ENCODE data around the gene OTOF. TPM values are rescaled to one million over a fixed set of nuclear protein-coding genes. Genes with fewer than 3 reads are reported as not detected.

Gene OTOF
- 5.4 TPM for polyA plus RNA-seq
- long read RNA-seq, donor 1, result 0 reads
- long read RNA-seq, donor 2, result 0 reads
- long read RNA-seq, donor 3, result 0 reads
- long read RNA-seq, donor 4, result 0 reads
- long read RNA-seq, donor 5, result 0 reads
- long read RNA-seq, donor 6, result 0 reads
- long read RNA-seq, donor 7, result 0 reads
- long read RNA-seq, donor 8, result 0 reads
- long read RNA-seq, donor 9, result 0 reads
- long read RNA-seq, donor 10, result 0 reads
- long read RNA-seq, donor 11, result 0 reads

DNA sequence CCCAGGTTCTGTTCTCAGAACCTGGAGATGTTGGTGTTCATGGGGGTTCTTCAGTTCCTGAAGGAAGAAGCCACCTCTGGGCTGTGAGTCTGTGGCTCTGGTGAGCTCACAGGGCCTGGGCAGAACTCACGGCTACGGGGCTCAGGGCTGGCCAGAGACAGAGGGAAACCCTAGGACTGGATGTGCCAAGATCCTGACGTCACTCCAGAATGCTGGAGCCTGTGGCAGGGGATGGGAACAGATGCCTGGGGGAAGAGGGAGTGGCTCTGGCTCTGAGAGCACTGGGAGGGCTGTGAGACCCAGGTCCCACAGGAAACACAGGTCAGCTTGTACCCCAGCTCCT lies at the start of gene OTOF:
Gene OTOF, minus strand, starts transcription at position 214 of the 343 bp plus-strand sequence.
- no peak within 1 kb of the TSS for H3K27ac ChIP-seq (ENCODE audit: low read length)
- H3K36me3 ChIP-seq (ENCODE audit: control insufficient read depth, insufficient read depth, low read length), result no peaks in the 10 kb centered on the region
- H3K4me3 ChIP-seq (ENCODE audit: low read length), result no peak within 1 kb of the TSS
- H3K9me3 ChIP-seq (ENCODE audit: control insufficient read depth, low read depth, low read length), result peaks cover 2% of the 10 kb centered on the region
- DNase-seq, result no peak
- peaks cover 35% of the 10 kb centered on the region for H3K4me1 ChIP-seq (ENCODE audit: control insufficient read depth, insufficient read depth, low read length)
- no peaks in the 10 kb centered on the region for H3K27me3 ChIP-seq (ENCODE audit: control insufficient read depth, insufficient read depth, low read length)
- no CpG with 5 or more reads among the region's 3 CpGs for WGBS (ENCODE audit: insufficient coverage, low lambda C conversion rate)

DNA sequence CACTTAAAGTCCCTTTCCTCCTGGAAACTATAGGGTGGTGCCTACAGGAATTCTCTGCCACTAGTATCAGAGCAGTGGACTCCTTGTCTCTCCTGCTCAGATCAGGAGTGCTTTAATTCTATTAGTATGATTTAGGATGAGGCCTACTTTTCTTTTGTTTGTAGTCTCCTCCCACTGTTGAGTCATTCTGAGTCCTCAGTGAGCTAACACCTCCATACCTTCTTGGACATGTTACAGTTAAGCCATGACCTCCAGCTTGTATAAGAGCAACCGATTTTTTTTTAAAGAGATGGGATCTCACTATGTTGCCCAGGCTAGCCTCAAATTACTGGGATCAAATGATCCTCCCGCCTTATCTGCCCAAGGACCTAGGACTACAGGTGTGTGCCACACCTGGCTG lies 48.7 kb upstream of the OTOF start:
- H3K36me3 ChIP-seq (ENCODE audit: control insufficient read depth, insufficient read depth, low read length), result no peaks in the 10 kb centered on the region
- no CpG with 5 or more reads among the region's 2 CpGs for WGBS (ENCODE audit: insufficient coverage, low lambda C conversion rate)
- no peaks in the 10 kb centered on the region for H3K9me3 ChIP-seq (ENCODE audit: control insufficient read depth, low read depth, low read length)
- no peaks in the 10 kb centered on the region for H3K4me1 ChIP-seq (ENCODE audit: control insufficient read depth, insufficient read depth, low read length)
- H3K27ac ChIP-seq (ENCODE audit: low read length), result no peak overlapping the region
- no peak overlapping the region for H3K4me3 ChIP-seq (ENCODE audit: low read length)
- H3K27me3 ChIP-seq (ENCODE audit: control insufficient read depth, insufficient read depth, low read length), result peaks cover 9% of the 10 kb centered on the region
- DNase-seq, result no peak

DNA sequence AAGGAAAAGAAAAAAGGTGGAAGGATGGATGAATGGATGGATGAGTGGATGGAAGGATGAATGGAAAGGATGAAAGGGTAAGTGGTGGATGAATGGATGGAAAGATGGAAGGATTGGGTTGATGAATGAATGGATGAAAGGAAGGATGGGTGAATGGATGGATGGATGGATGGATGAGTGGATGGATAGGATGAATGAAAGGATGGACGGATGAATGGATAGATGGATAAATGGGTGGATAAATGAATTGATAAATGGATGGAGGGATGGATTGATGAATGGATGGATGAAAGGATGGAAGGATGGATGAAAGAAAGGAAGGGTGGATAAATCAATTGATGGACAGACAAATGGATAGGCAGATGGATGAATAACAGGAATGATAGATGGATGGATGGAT lies 48.2 kb upstream of the OTOF start:
- H3K36me3 ChIP-seq (ENCODE audit: control insufficient read depth, insufficient read depth, low read length), result no peaks in the 10 kb centered on the region
- no peak overlapping the region for H3K4me3 ChIP-seq (ENCODE audit: low read length)
- DNase-seq, result no peak
- no peaks in the 10 kb centered on the region for H3K4me1 ChIP-seq (ENCODE audit: control insufficient read depth, insufficient read depth, low read length)
- H3K27ac ChIP-seq (ENCODE audit: low read length), result no peak overlapping the region
- H3K27me3 ChIP-seq (ENCODE audit: control insufficient read depth, insufficient read depth, low read length), result peaks cover 14% of the 10 kb centered on the region
- no peaks in the 10 kb centered on the region for H3K9me3 ChIP-seq (ENCODE audit: control insufficient read depth, low read depth, low read length)
- 100% methylated on average over 1 of the region's 1 CpG for WGBS (ENCODE audit: insufficient coverage, low lambda C conversion rate)

DNA sequence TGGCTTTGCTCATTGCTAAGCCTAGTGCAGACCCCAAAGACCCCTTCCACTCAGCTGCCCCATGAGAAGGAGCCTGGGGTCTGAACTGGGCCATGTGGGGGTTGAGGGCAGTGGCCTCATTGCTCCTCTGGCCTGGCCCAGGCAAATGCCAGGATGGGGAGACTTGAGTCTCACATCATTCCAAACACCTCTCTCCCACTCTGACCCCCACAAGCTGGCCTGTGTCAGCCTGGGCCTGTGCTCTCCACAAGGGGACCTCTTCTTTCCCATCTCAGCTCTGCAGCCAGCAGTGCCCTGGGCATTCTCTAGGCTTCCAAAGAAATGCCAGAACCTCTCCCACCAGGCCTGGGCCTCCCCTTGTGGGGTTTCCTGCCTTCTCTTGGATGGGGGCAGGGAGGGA lies 45.8 kb upstream of the OTOF start:
- Histone ChIP-seq H3K4me3 (ENCODE audit: low read length) (no peak overlapping the region), H3K27ac (ENCODE audit: low read length) (no peak overlapping the region), H3K9me3 (ENCODE audit: control insufficient read depth, low read depth, low read length) (no peaks in the 10 kb centered on the region), H3K36me3 (ENCODE audit: control insufficient read depth, insufficient read depth, low read length) (no peaks in the 10 kb centered on the region), H3K4me1 (ENCODE audit: control insufficient read depth, insufficient read depth, low read length) (no peaks in the 10 kb centered on the region), H3K27me3 (ENCODE audit: control insufficient read depth, insufficient read depth, low read length) (peaks cover 32% of the 10 kb centered on the region)
- DNase-seq, result no peak

DNA sequence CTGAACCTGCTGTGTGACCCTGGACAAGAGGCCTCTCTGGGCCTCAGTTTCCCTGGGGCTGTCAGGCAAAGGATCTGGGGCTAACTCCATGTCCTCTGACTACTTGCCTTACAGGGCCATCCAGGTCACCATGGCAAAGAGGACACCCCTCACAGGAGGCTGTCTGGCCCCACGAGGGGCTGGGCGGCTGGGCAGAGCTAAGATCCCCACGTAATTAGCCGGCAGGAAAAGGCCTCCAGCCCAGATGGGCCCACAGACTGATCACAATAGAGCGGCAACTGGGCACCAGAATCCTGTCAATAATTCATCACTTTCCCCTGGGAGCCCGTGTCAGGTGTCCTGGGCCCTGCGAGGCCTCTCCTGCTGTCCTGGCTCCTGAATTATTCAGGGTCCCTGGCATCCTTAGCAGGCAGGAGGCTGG lies 44.8 kb upstream of the OTOF start:
- Histone ChIP-seq H3K4me3 (ENCODE audit: low read length) (no peak overlapping the region), H3K4me1 (ENCODE audit: control insufficient read depth, insufficient read depth, low read length) (no peaks in the 10 kb centered on the region), H3K9me3 (ENCODE audit: control insufficient read depth, low read depth, low read length) (no peaks in the 10 kb centered on the region), H3K27ac (ENCODE audit: low read length) (no peak overlapping the region), H3K27me3 (ENCODE audit: control insufficient read depth, insufficient read depth, low read length) (peaks cover 35% of the 10 kb centered on the region), H3K36me3 (ENCODE audit: control insufficient read depth, insufficient read depth, low read length) (no peaks in the 10 kb centered on the region)
- no peak for DNase-seq
- WGBS (ENCODE audit: insufficient coverage, low lambda C conversion rate), result no CpG with 5 or more reads among the region's 7 CpGs

DNA sequence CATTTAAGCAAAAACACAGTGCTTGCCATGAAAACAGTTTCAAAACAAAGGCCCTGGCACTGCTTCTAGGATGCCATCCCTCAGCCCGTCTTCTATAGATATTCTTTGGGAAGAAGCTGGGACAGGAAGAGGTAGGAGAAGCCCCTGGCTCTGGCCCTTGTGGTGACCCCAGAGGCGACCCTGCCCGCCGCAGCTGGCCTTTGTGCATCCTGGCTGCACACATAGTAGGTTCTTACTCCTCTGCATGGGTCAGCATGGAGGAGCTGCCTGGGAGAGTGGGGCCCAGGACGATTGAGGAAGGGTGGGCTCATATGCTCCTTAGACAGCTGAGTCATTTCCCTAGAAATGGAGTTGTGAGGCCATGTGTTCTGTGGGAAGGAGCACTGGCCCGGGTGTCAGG lies 44.4 kb upstream of the OTOF start:
- no peak for DNase-seq
- no peaks in the 10 kb centered on the region for H3K36me3 ChIP-seq (ENCODE audit: control insufficient read depth, insufficient read depth, low read length)
- no CpG with 5 or more reads among the region's 6 CpGs for WGBS (ENCODE audit: insufficient coverage, low lambda C conversion rate)

DNA sequence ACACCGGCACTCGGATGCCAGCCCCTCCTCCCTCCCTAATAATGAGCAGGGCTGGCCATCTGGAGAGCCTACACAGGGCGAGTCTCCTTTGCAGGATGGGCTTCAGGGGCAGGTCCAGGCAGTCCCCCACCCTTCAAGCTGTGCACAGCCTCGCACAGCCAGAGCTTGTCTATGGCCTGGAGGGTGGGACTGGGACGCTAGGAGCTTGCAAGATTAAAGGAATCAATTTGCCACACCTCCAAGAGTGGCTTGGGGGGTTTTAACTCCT lies 43.9 kb upstream of the OTOF start:
- Histone ChIP-seq H3K27me3 (ENCODE audit: control insufficient read depth, insufficient read depth, low read length) (peaks cover 35% of the 10 kb centered on the region), H3K4me1 (ENCODE audit: control insufficient read depth, insufficient read depth, low read length) (no peaks in the 10 kb centered on the region), H3K9me3 (ENCODE audit: control insufficient read depth, low read depth, low read length) (no peaks in the 10 kb centered on the region), H3K4me3 (ENCODE audit: low read length) (no peak overlapping the region), H3K36me3 (ENCODE audit: control insufficient read depth, insufficient read depth, low read length) (no peaks in the 10 kb centered on the region), H3K27ac (ENCODE audit: low read length) (no peak overlapping the region)
- DNase-seq, result no peak
- WGBS (ENCODE audit: insufficient coverage, low lambda C conversion rate), result no CpG with 5 or more reads among the region's 5 CpGs

More for the DNA sequence above, 44.4 kb upstream of the OTOF start:
- no peaks in the 10 kb centered on the region for H3K4me1 ChIP-seq (ENCODE audit: control insufficient read depth, insufficient read depth, low read length)
- no peak overlapping the region for H3K27ac ChIP-seq (ENCODE audit: low read length)
- H3K4me3 ChIP-seq (ENCODE audit: low read length), result no peak overlapping the region
- no peaks in the 10 kb centered on the region for H3K9me3 ChIP-seq (ENCODE audit: control insufficient read depth, low read depth, low read length)
- H3K27me3 ChIP-seq (ENCODE audit: control insufficient read depth, insufficient read depth, low read length), result peaks cover 35% of the 10 kb centered on the region

DNA sequence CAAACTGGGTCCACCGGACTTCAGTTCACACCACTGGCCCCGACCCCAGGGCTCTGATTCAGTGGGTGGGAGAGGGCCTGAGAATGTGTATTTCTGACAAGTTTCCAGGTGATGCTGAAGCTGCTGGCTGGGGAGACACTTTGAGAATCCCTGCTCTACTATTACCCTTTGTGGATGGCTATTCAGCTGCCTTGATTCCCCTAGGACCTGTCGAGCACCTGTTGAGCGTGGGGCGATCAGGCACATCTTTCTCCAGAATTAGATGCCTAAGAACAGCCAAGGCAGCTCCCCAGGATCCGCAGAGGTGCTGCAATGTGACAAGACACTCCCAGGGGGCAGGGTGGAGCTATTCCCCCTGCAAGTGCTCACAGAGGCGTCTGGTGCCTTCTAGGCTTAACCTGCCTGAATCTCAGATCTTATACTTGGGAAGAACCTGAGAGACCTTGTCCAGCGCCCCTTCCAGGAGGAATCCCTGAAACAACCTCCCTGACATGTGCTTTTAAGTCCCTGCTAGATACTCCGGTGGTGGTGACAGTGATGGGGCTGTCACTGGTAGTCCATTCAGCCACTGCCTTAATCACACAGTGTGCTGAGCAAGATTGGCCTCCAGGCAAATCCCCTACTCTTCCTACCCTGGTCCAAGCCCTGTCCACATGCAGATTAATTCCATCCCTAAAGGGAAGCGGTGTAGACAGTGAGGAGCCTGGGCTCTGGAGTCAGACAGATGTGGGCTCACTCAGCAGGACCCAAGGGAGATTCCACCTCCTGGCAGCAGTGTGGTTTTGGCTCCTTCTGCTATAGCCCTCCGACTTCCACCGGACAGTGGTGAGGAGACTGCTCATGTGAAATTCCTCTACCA lies 43.4 kb upstream of the OTOF start:
- H3K4me1 ChIP-seq (ENCODE audit: control insufficient read depth, insufficient read depth, low read length), result no peaks in the 10 kb centered on the region
- no peak overlapping the region for H3K27ac ChIP-seq (ENCODE audit: low read length)
- no peak overlapping the region for H3K4me3 ChIP-seq (ENCODE audit: low read length)
- DNase-seq, result no peak
- H3K36me3 ChIP-seq (ENCODE audit: control insufficient read depth, insufficient read depth, low read length), result no peaks in the 10 kb centered on the region
- peaks cover 35% of the 10 kb centered on the region for H3K27me3 ChIP-seq (ENCODE audit: control insufficient read depth, insufficient read depth, low read length)
- WGBS (ENCODE audit: insufficient coverage, low lambda C conversion rate), result no CpG with 5 or more reads among the region's 12 CpGs
- H3K9me3 ChIP-seq (ENCODE audit: control insufficient read depth, low read depth, low read length), result no peaks in the 10 kb centered on the region

DNA sequence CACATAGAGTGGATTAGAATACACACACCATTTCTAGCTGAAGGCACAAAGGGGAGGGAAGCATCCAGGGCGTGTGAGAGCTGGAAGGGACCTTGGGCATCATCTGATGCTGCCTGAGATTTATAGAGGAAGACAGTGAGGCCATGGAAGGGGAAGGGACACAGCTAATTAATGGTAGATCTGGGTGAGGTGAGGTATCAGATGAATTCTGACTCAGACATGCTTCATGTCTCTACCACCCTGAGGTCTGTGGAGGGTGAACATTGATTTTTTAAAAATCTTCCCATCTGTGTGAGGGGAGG lies 42.2 kb upstream of the OTOF start:
- WGBS (ENCODE audit: insufficient coverage, low lambda C conversion rate), result no CpG with 5 or more reads among the region's 1 CpG

DNA sequence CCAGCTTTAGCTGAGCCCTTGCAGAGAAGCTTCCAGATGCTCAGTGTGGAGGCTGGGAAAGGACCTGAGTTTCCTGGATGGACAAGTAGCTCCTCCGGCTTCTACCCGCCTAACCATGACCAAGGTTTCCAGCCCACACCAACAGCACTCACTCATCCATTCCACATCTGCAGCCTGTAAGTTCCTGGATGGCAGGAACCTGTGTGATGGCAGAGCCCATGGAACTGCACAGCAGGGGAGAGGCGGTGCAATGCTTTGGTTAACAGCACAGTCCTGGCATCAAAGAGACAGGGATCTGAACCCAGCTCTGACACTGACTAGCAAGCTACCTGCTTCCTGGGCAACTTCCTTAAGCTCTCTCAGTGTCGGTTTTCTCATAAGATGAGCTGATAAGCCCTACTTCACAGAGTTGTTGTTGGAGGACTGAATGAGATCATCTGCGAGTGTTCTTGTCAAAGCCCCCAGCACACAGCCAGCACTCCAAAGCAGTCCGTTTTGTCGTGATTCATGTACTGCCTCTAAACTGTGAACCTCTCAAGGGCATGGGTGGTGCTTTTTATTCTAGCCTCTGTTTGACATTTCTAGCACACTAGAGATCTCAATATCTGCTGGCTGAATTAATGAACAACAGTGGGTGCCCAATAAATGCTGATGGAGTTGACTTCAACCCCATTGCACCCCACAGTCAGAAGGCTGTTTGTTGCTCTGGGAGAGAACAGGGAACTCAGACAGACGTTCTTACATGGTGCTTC lies 41.6 kb upstream of the OTOF start:
- Histone ChIP-seq H3K4me1 (ENCODE audit: control insufficient read depth, insufficient read depth, low read length) (no peaks in the 10 kb centered on the region), H3K27ac (ENCODE audit: low read length) (no peak overlapping the region), H3K36me3 (ENCODE audit: control insufficient read depth, insufficient read depth, low read length) (no peaks in the 10 kb centered on the region), H3K4me3 (ENCODE audit: low read length) (no peak overlapping the region), H3K9me3 (ENCODE audit: control insufficient read depth, low read depth, low read length) (no peaks in the 10 kb centered on the region), H3K27me3 (ENCODE audit: control insufficient read depth, insufficient read depth, low read length) (peaks cover 35% of the 10 kb centered on the region)
- WGBS (ENCODE audit: insufficient coverage, low lambda C conversion rate), result no CpG with 5 or more reads among the region's 8 CpGs
- DNase-seq, result no peak

More for the DNA sequence above, 42.2 kb upstream of the OTOF start:
- peaks cover 35% of the 10 kb centered on the region for H3K27me3 ChIP-seq (ENCODE audit: control insufficient read depth, insufficient read depth, low read length)
- H3K27ac ChIP-seq (ENCODE audit: low read length), result no peak overlapping the region
- H3K4me3 ChIP-seq (ENCODE audit: low read length), result no peak overlapping the region
- H3K36me3 ChIP-seq (ENCODE audit: control insufficient read depth, insufficient read depth, low read length), result no peaks in the 10 kb centered on the region
- no peaks in the 10 kb centered on the region for H3K9me3 ChIP-seq (ENCODE audit: control insufficient read depth, low read depth, low read length)
- no peak for DNase-seq
- no peaks in the 10 kb centered on the region for H3K4me1 ChIP-seq (ENCODE audit: control insufficient read depth, insufficient read depth, low read length)

All from large intestine (tissue), 12 donors.